HCT116 (cell line): ENCODE measurements around the gene TOX3.

Experiments used
- CTCF ChIP-seq, 3 experiments: fragments of 200-600 bp in 1 of 3; sonication (generic) in 1 of 3; IDR thresholded peaks in 2 of 3; conservative IDR thresholded peaks in 1 of 3; 2 replicates each; pipeline ENCODE4 v1.5.1; 2012 to 2017; ENCODE audit warnings: low read depth in 2 of 3, low read length in 2 of 3, antibody characterized with exemption in 1 of 3, borderline replicate concordance in 1 of 3, control low read depth in 1 of 3, mild to moderate bottlenecking in 1 of 3, mixed read lengths in 1 of 3, mixed run types in 1 of 3, moderate library complexity in 1 of 3; ENCODE audit not compliant: insufficient read depth in 1 of 3
- EGR1 ChIP-seq: IDR thresholded peaks from 2 replicates; pipeline ENCODE4 v1.6.1; 2012; ENCODE audit warnings: low read depth
- EZH2 ChIP-seq: fragments of 200-600 bp; sonication (generic); IDR thresholded peaks from 2 replicates; pipeline ENCODE4 v1.6.1; 2017; ENCODE audit warnings: antibody characterized with exemption, mixed run types
- EZH2phosphoT487 ChIP-seq: fragments of 200-600 bp; IDR thresholded peaks from 2 replicates; pipeline ENCODE4 v1.6.1; 2018; ENCODE audit warnings: antibody characterized with exemption, borderline replicate concordance
- MAX ChIP-seq: IDR thresholded peaks from 2 replicates; pipeline ENCODE4 v1.6.1; 2012
- POLR2A ChIP-seq: IDR thresholded peaks from 2 replicates; pipeline ENCODE4 v1.7.0; 2011; ENCODE audit warnings: borderline replicate concordance; ENCODE audit not compliant: insufficient read depth, insufficient read length; ENCODE audit errors: extremely low read depth
- POLR2AphosphoS5 ChIP-seq: IDR thresholded peaks from 2 replicates; pipeline ENCODE4 v1.6.1; 2011; ENCODE audit warnings: mild to moderate bottlenecking, low read depth, low read length, moderate library complexity
- RAD21 ChIP-seq: IDR thresholded peaks from 2 replicates; pipeline ENCODE4 v1.6.1; 2012; ENCODE audit warnings: low read depth, mild to moderate bottlenecking
- TCF7L2 ChIP-seq: IDR thresholded peaks from 2 replicates; pipeline ENCODE4 v1.7.0; 2011; ENCODE audit warnings: borderline replicate concordance, inconsistent platforms; ENCODE audit not compliant: insufficient read depth, insufficient read length; ENCODE audit errors: extremely low read depth
- YY1 ChIP-seq: IDR thresholded peaks from 2 replicates; pipeline ENCODE4 v1.6.1; 2011; ENCODE audit warnings: low read length, low read depth, moderate library complexity, mild to moderate bottlenecking; ENCODE audit not compliant: insufficient replicate concordance; ENCODE audit errors: extremely low read depth
- ZBTB33 ChIP-seq: IDR thresholded peaks from 2 replicates; pipeline ENCODE4 v1.6.1; 2011; ENCODE audit warnings: mild to moderate bottlenecking, low read length, moderate library complexity; ENCODE audit not compliant: insufficient replicate concordance; ENCODE audit errors: extremely low read depth

- TF ChIP-seq RAD21 (no peak), CTCF (IDR thresholded peaks at IDR 0.05 in 2 of 3, conservative IDR thresholded peaks at IDR 0.05 in 1 of 3; ENCODE audit: borderline replicate concordance in 1 of 3, insufficient read depth in 1 of 3, low read depth in 2 of 3, low read length in 2 of 3) (no peak), EZH2 (no peak), EZH2phosphoT487 (no peak), POLR2A (no peak), EGR1 (no peak), POLR2AphosphoS5 (no peak), TCF7L2 (no peak), ZBTB33 (no peak), MAX (no peak), YY1 (no peak)
Observed at GRCh38 chr16:52569701-52570100, 22.8 kb upstream of the TOX3 start.
